AG10803 (cell line): ENCODE results near the gene CRABP1.

ENCODE experiments used
- DNase-seq: peaks from one replicate; pipeline ENCODE4 v3.0.0; 2010; ENCODE audit warnings: low read depth
- H3K4me3 ChIP-seq: 2 replicates; pipeline ENCODE4 v1.5.1; 2011; ENCODE audit warnings: mild to moderate bottlenecking, low read length, control low read depth
- TF ChIP-seq, protein P1 (sequence below): conservative IDR thresholded peaks from 2 replicates; pipeline ENCODE4 v1.5.1; 2011; ENCODE audit warnings: mild to moderate bottlenecking, low read length, control low read depth, inconsistent platforms

CRABP1 gene

DNA sequence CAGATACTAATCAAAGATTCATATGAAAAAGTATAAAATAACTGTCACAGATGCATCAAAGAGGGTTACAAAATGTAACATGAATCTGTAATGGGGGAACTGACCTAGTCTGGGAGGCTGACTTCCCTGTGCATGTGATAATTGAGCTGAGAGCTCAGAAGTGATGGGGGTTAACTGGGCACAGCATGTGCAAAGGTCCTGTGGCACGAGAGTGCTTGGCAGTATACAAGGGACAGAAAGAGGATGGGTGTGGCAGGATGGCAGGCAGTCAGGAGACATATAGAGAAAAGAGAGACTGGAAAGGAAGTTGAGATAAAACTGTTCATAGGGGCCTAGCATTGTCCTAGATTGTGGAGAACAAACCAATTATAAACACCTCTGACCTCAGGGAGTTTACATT, 50.1 kb downstream of the CRABP1 start:
- no peak for DNase-seq
- TF ChIP-seq, protein P1, sequence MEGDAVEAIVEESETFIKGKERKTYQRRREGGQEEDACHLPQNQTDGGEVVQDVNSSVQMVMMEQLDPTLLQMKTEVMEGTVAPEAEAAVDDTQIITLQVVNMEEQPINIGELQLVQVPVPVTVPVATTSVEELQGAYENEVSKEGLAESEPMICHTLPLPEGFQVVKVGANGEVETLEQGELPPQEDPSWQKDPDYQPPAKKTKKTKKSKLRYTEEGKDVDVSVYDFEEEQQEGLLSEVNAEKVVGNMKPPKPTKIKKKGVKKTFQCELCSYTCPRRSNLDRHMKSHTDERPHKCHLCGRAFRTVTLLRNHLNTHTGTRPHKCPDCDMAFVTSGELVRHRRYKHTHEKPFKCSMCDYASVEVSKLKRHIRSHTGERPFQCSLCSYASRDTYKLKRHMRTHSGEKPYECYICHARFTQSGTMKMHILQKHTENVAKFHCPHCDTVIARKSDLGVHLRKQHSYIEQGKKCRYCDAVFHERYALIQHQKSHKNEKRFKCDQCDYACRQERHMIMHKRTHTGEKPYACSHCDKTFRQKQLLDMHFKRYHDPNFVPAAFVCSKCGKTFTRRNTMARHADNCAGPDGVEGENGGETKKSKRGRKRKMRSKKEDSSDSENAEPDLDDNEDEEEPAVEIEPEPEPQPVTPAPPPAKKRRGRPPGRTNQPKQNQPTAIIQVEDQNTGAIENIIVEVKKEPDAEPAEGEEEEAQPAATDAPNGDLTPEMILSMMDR: no peak
- no peak overlapping the region for H3K4me3 ChIP-seq

DNA sequence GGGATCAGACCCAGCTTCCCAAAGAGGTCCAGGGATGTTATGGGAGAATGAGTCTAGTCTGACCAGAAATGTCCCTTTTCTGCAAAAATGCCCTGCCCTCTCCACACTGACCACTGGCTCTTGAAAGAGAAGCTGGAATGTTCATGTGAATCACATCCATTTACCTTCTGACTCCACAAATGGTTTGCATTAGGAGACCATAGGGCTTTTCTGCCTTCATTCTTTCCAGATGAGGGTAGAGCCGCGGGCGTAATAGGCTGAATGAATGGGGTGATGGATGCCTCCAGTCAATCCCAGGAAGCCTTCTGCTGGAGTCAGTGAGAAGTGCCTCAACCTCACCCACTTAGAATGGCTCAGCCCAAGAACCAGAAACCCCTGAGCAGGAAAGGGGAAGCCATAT, 50.7 kb downstream of the CRABP1 start:
- H3K4me3 ChIP-seq: no peak overlapping the region
- DNase-seq: peak; percentile 82
- TF ChIP-seq, protein P1: no peak

DNA sequence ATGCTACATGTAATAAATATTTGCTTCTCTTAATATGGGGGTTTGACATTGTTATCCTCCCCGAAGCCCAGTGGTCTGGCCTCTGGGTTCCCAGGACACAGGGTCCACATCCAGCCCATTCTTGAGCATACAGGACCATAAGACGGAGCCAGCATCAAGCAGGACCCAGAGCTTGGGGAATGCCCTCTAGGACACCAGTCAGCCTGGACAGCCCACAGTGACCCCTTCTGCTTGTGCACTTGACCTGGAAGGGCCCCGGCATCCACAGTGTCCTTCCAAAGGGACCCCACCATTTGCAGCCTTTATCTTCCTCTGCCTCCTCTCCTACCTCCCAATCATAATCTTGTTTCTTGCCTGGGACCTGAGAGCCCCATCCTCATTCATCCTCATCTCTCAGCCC, 51.6 kb downstream of the CRABP1 start:
- TF ChIP-seq, protein P1: no peak
- no peak overlapping the region for H3K4me3 ChIP-seq
- no peak for DNase-seq

DNA sequence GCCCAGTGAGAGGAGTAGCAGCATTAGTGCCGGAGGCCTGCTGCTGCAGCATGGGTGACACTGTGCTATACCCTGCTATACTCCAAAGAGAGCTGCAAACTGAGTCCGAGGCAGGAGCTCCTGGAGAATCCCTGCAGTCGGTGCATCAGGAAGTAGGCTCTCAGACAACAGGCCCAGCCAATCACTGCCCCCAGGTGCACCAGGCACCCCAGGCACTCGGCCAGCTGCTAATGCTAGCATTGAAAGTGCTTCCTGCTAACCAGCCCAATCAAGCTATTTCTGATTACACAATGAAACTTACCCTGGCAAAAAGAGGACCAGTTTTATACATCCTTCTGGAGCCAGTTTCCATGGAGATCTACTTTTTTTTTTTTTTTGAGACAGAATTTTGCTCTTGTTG, 52.3 kb downstream of the CRABP1 start:
- no peak for DNase-seq
- TF ChIP-seq, protein P1: no peak

DNA sequence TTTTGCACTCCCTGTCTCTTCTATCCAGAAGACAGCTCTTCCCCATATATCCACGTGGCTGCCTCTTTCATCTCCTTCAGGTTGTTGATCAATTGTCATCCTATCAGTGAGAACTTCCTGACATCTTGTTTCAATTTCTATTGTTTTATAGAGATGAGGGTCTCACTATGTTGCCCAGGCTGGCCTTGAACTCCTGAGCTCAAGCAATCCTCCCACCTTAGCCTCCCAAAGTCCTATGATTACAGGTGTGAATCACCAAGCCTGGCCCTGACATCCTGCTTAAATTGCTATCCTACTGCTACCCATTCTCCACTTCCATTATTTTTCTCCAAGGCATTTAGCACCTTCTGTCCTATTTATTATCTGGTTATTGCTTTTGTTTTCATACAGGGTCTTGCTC, 53.0 kb downstream of the CRABP1 start:
- no peak overlapping the region for H3K4me3 ChIP-seq
- TF ChIP-seq, protein P1: no peak
- DNase-seq: no peak

More for the DNA sequence above, 52.3 kb downstream of the CRABP1 start:
- no peak overlapping the region for H3K4me3 ChIP-seq

GRCh38 chr15:78394026-78394425, 53.9 kb downstream of the CRABP1 start:
- TF ChIP-seq, protein P1: no peak
- no peak for DNase-seq

GRCh38 chr15:78394981-78395616, 54.9 kb downstream of the CRABP1 start:
- no peak for DNase-seq
- TF ChIP-seq, protein P1: no peak
- H3K4me3 ChIP-seq: no peak overlapping the region

More at GRCh38 chr15:78394026-78394425, 53.9 kb downstream of the CRABP1 start:
- H3K4me3 ChIP-seq: no peak overlapping the region
